Measurements from ENCODE around the gene ELK4.

- no peak for TF ChIP-seq SIN3A (IDR thresholded peaks at IDR 0.05; ENCODE audit: borderline replicate concordance, insufficient read depth, low read length)
- TF ChIP-seq TAF1 (IDR thresholded peaks at IDR 0.05; ENCODE audit: borderline replicate concordance, insufficient read depth, low read length): no peak
- TF ChIP-seq POLR2AphosphoS5 (IDR thresholded peaks at IDR 0.05; ENCODE audit: low read depth, low read length): no peak
- TF ChIP-seq, protein P1, sequence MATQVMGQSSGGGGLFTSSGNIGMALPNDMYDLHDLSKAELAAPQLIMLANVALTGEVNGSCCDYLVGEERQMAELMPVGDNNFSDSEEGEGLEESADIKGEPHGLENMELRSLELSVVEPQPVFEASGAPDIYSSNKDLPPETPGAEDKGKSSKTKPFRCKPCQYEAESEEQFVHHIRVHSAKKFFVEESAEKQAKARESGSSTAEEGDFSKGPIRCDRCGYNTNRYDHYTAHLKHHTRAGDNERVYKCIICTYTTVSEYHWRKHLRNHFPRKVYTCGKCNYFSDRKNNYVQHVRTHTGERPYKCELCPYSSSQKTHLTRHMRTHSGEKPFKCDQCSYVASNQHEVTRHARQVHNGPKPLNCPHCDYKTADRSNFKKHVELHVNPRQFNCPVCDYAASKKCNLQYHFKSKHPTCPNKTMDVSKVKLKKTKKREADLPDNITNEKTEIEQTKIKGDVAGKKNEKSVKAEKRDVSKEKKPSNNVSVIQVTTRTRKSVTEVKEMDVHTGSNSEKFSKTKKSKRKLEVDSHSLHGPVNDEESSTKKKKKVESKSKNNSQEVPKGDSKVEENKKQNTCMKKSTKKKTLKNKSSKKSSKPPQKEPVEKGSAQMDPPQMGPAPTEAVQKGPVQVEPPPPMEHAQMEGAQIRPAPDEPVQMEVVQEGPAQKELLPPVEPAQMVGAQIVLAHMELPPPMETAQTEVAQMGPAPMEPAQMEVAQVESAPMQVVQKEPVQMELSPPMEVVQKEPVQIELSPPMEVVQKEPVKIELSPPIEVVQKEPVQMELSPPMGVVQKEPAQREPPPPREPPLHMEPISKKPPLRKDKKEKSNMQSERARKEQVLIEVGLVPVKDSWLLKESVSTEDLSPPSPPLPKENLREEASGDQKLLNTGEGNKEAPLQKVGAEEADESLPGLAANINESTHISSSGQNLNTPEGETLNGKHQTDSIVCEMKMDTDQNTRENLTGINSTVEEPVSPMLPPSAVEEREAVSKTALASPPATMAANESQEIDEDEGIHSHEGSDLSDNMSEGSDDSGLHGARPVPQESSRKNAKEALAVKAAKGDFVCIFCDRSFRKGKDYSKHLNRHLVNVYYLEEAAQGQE (IDR thresholded peaks at IDR 0.05; ENCODE audit: insufficient read depth in 1 of 2, low read depth in 2 of 2, low read length in 2 of 2): no peak
- TF ChIP-seq FOXP2 (optimal IDR thresholded peaks at IDR 0.05; ENCODE audit: borderline replicate concordance, extremely low read depth, extremely low read length, insufficient read depth): no peak
Measured at GRCh38 chr1:205565799-205566198, 66.0 kb downstream of the ELK4 start.
